Epithelial cell of proximal tubule (primary cell): ENCODE measurements around the gene IPO4. TPM values are rescaled to one million over a fixed set of nuclear protein-coding genes. Genes with fewer than 3 reads are reported as not detected.

Experiments used
- DNase-seq: peaks from one replicate; pipeline ENCODE4 v3.0.0-alpha.2; 2011; ENCODE audit warnings: low read depth
- H3K4me3 ChIP-seq: 2 replicates; pipeline ENCODE4 v1.5.1; 2011; ENCODE audit warnings: low read depth, mild to moderate bottlenecking, low read length
- total RNA-seq: library from RNA; depleted of rRNA; stranded (reverse); fragments of >200 nt; gene quantifications from 2 replicates; pipeline ENCODE4 v1.2.3, GENCODE V29; 2015
- TF ChIP-seq, protein P1 (sequence below): conservative IDR thresholded peaks from 2 replicates; pipeline ENCODE4 v1.5.1; 2012; ENCODE audit warnings: low read depth, mild to moderate bottlenecking, low read length

The IPO4 gene
- total RNA-seq, 1 donor from 2014 or later: 60.4 TPM

DNA sequence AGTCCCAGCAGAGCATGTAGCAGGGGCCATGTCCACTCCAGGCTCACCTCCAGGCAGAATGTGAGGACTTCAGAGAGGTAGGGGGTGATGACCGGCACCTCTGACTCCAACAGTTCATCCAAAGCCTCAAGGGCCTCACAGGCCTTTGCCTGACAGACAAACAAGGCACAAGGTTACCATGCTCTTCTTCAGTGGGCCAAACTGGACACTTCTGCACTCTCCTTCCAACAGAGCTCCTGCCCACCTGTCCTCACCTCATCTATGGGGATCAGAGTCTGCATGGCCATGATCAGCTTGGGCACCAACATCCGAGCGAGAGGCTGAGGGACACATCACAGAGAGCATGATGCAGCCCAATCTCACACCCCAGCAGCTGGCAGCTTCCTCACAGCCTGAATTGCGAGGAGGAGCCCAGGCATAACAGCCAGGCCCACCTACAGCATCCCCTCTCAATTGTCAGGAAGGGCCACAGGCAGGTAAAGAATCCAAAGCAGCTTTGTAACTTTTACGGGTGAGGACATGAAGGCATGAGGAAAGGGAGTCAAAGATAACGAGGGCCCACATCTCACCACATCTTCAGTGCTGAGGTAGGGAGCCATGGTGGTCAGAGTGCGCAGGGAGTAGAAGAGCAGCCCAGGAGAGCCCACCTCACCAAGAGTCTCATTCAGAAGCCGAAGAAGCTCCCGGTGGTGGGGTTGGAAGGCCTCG is 1.6 kb downstream of the IPO4 start:
- TF ChIP-seq, protein P1, sequence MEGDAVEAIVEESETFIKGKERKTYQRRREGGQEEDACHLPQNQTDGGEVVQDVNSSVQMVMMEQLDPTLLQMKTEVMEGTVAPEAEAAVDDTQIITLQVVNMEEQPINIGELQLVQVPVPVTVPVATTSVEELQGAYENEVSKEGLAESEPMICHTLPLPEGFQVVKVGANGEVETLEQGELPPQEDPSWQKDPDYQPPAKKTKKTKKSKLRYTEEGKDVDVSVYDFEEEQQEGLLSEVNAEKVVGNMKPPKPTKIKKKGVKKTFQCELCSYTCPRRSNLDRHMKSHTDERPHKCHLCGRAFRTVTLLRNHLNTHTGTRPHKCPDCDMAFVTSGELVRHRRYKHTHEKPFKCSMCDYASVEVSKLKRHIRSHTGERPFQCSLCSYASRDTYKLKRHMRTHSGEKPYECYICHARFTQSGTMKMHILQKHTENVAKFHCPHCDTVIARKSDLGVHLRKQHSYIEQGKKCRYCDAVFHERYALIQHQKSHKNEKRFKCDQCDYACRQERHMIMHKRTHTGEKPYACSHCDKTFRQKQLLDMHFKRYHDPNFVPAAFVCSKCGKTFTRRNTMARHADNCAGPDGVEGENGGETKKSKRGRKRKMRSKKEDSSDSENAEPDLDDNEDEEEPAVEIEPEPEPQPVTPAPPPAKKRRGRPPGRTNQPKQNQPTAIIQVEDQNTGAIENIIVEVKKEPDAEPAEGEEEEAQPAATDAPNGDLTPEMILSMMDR: no peak
- no peak for DNase-seq
- H3K4me3 ChIP-seq: peak overlapping the region; percentile 93

GRCh38 chr14:24185741-24186140 is 2.9 kb downstream of the IPO4 start:
- DNase-seq: no peak
- TF ChIP-seq, protein P1: no peak
- H3K4me3 ChIP-seq: no peak overlapping the region

- TF ChIP-seq, protein P1: no peak
- no peak for DNase-seq
These were observed 3.6 kb downstream of the IPO4 start for GRCh38 chr14:24185026-24185425.

DNA sequence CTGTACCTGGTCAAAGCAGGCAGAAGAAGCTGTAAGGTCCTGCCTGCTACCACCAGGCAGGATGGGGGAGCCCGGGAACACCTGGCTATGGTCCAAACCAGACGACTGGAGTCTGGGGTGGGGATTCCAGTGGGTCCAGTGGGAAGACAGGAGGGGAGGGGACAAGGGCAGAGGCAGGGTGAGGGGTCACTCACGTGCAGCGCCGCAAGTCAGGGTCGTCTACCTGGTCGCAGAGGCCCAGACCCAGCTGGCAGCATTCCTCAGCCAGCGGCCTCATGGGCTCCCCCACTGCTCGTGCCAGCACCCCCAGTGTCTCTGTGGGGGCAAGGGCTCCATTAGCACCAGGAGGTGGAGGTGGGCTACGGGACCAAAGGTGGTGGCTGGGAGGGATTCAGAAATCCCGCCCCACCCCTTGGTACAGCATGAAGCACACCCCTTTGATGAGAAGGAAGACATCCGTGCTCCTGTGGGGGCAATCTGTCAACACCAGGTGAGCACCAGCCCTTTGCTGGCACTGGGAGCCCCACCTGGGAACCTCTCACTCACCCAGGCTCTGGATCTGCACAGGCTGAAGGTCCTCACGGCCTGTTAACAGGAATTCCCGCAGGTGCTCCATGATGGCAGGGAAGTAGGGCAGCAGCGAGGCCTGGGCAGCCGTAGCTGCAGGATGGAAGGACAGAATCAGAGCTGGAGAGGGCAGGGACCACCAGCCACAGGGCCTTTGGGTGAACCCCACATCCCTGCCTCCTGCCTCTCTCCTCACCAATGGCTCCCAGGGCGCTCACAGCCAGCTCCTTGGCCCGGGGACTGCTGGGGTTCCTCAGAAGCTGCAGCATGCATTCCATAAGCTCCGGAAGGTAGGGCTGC is 4.3 kb downstream of the IPO4 start:
- TF ChIP-seq, protein P1: no peak
- H3K4me3 ChIP-seq: no peak overlapping the region
- no peak for DNase-seq

More at GRCh38 chr14:24185026-24185425, 3.6 kb downstream of the IPO4 start:
- H3K4me3 ChIP-seq: no peak overlapping the region

DNA sequence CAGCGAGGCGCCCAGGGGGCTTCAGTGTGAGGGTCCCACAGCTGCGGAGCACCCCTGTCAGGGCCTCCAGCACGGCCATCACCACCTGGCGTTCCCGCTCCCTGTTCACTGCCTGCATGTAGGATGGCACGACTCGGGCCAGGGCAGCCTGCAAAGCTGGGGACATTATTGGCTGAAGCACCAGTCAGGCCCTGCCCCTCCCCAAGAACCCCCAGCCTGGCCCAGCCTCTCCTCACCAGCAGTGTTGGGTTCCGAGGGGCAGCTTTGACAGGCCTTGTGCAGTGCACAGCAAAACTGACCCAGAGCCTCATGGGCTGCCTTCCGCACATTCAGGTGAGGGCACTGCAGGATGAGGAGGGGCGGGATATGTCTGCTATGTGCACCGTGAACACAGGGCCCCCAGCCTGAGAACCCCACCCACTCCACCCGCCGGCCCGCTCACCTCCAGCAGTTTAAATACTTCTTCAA is 5.6 kb downstream of the IPO4 start:
- DNase-seq: no peak
- TF ChIP-seq, protein P1: no peak
- H3K4me3 ChIP-seq: no peak overlapping the region

DNA sequence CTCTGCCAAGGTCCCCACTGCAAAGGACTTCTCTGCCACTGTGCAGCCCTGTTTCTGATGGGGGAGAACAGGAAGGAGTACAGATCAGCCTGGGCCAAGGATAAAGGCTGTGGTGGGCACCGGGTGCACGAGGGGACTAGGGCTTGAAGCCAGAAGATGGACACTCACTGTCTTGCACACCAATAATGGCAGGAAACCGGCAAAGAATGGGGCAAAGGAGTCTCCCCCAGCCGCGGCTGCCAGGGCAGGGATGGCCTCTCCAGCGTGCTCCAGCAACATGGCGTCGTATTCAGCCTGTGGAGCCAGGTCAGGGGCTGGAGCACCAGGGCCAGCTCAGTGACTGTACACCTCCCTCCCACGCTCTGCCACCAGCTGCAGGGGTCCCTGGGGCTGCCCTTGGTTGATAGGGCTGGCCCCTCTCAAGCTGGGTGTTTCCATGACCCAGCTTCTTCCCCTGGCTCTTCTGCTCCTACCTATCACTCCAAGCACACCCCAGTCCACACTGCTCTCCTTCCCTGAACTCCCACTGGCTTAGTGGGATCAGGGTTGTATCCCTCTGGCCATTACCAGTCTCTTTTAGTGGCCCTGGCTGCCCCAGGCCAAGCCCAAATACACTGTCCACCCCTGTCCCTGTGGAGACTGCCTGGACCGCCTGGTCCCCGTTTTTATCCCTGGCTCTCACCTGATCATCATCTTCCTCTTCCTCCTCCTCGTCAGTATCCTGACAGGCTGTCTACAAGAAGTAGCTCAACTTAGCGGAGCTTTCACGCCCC is 6.3 kb downstream of the IPO4 start:
- TF ChIP-seq, protein P1: no peak
- no peak for DNase-seq
- no peak overlapping the region for H3K4me3 ChIP-seq
